Neuronal stem cell (in vitro differentiated cells): Measurements from ENCODE around the gene SLC22A23.

Experiments used
- DNase-seq: peaks from one replicate; pipeline ENCODE4 v3.0.0-alpha.2; 2013; ENCODE audit warnings: low spot score
- H2AFZ ChIP-seq: one replicate; pipeline ENCODE4 v1.6.1; 2013; ENCODE audit warnings: mild to moderate bottlenecking, low read length, inconsistent platforms
- H2AK5ac ChIP-seq: 2 replicates; pipeline ENCODE4 v1.6.1; 2013; ENCODE audit warnings: low read depth, mild to moderate bottlenecking, inconsistent platforms, low read length, moderate library complexity, mixed read lengths
- H2BK120ac ChIP-seq: 2 replicates; pipeline ENCODE4 v1.6.1; 2013; ENCODE audit warnings: low read depth, mild to moderate bottlenecking, inconsistent platforms, low read length, moderate library complexity, mixed read lengths
- H2BK12ac ChIP-seq: one replicate; pipeline ENCODE4 v1.6.1; 2013; ENCODE audit warnings: low read length, inconsistent platforms
- H2BK15ac ChIP-seq: 2 replicates; pipeline ENCODE4 v1.6.1; 2013; ENCODE audit warnings: mild to moderate bottlenecking, low read length, inconsistent platforms, mixed read lengths
- H2BK5ac ChIP-seq: one replicate; pipeline ENCODE4 v1.6.1; 2013; ENCODE audit warnings: inconsistent platforms, mild to moderate bottlenecking, low read length, moderate library complexity
- H3K14ac ChIP-seq: one replicate; pipeline ENCODE4 v1.6.1; 2013; ENCODE audit warnings: low read length, inconsistent platforms
- H3K18ac ChIP-seq: 2 replicates; pipeline ENCODE4 v1.6.1; 2013; ENCODE audit warnings: low read length, inconsistent platforms
- H3K23ac ChIP-seq: 2 replicates; pipeline ENCODE4 v1.6.1; 2013; ENCODE audit warnings: low read depth, mild to moderate bottlenecking, mixed read lengths, low read length, inconsistent platforms; ENCODE audit not compliant: poor library complexity
- H3K27ac ChIP-seq: replicated peaks from 3 replicates; pipeline ENCODE4 v1.5.1; 2013; ENCODE audit warnings: low read length, inconsistent platforms
- H3K27me3 ChIP-seq, 3 experiments: 2 replicates each; pipeline ENCODE4 v1.6.1; 2013; ENCODE audit warnings: low read length in 3 of 3, mild to moderate bottlenecking in 2 of 3, inconsistent platforms in 1 of 3, low read depth in 1 of 3, mixed read lengths in 1 of 3, moderate library complexity in 1 of 3; ENCODE audit not compliant: control insufficient read depth in 3 of 3, insufficient read depth in 3 of 3
- H3K36me3 ChIP-seq, 2 donors: replicated peaks in 1 of 2; 2 replicates each; pipeline ENCODE4 v1.6.1; 2013; ENCODE audit warnings: low read length in 2 of 2; ENCODE audit not compliant: control insufficient read depth in 2 of 2, insufficient read depth in 2 of 2
- H3K4ac ChIP-seq: 2 replicates; pipeline ENCODE4 v1.6.1; 2013; ENCODE audit warnings: inconsistent platforms, mild to moderate bottlenecking, low read length, moderate library complexity
- H3K4me1 ChIP-seq, 2 donors: 1 replicate in 1 of 2; 2 replicates in 1 of 2; pipeline ENCODE4 v1.6.1; 2013; ENCODE audit warnings: low read length in 2 of 2, low read depth in 1 of 2; ENCODE audit not compliant: control insufficient read depth in 2 of 2, insufficient read depth in 1 of 2
- H3K4me2 ChIP-seq: one replicate; pipeline ENCODE4 v1.6.1; 2013; ENCODE audit warnings: mild to moderate bottlenecking, low read length, inconsistent platforms; ENCODE audit not compliant: insufficient read depth, poor library complexity, severe bottlenecking
- H3K4me3 ChIP-seq, 2 donors: 2 replicates each; pipeline ENCODE4 v1.5.1; 2013; ENCODE audit warnings: low read length in 2 of 2, mild to moderate bottlenecking in 2 of 2, inconsistent platforms in 1 of 2, moderate library complexity in 1 of 2
- H3K79me1 ChIP-seq: one replicate; pipeline ENCODE4 v1.6.1; 2013; ENCODE audit warnings: low read depth, mild to moderate bottlenecking, inconsistent platforms, low read length, moderate library complexity
- H3K9ac ChIP-seq: one replicate; pipeline ENCODE4 v1.6.1; 2013; ENCODE audit warnings: mild to moderate bottlenecking, low read depth, low read length, inconsistent platforms; ENCODE audit not compliant: poor library complexity
- H3K9me3 ChIP-seq, 2 donors: replicated peaks in 1 of 2; 2 replicates each; pipeline versions ENCODE3 to v1.6.1; 2013; ENCODE audit warnings: low read length in 2 of 2, mild to moderate bottlenecking in 2 of 2, inconsistent platforms in 1 of 2, low read depth in 1 of 2, mixed read lengths in 1 of 2, moderate library complexity in 1 of 2; ENCODE audit not compliant: control insufficient read depth in 2 of 2, insufficient read depth in 1 of 2
- H4K8ac ChIP-seq: one replicate; pipeline ENCODE4 v1.6.1; 2013; ENCODE audit warnings: low read depth, mild to moderate bottlenecking, inconsistent platforms, low read length, moderate library complexity
- H4K91ac ChIP-seq: one replicate; pipeline ENCODE4 v1.6.1; 2013; ENCODE audit warnings: low read length, low read depth, mild to moderate bottlenecking, inconsistent platforms; ENCODE audit not compliant: poor library complexity
- WGBS, 2 donors: extraction: QIAGEN DNeasy Blood & Tissue Kit; methylation state at CpG; one replicate each; pipeline ENCODE4 v1.1.7; 2013; ENCODE audit warnings: missing lambda C conversion rate in 2 of 2, mixed read lengths in 1 of 2; ENCODE audit not compliant: insufficient read length in 2 of 2, insufficient replicate concordance in 1 of 2; ENCODE audit errors: extremely low coverage in 2 of 2; 5-methylcytosine and 5-hydroxymethylcytosine counted together

Gene SLC22A23

DNA sequence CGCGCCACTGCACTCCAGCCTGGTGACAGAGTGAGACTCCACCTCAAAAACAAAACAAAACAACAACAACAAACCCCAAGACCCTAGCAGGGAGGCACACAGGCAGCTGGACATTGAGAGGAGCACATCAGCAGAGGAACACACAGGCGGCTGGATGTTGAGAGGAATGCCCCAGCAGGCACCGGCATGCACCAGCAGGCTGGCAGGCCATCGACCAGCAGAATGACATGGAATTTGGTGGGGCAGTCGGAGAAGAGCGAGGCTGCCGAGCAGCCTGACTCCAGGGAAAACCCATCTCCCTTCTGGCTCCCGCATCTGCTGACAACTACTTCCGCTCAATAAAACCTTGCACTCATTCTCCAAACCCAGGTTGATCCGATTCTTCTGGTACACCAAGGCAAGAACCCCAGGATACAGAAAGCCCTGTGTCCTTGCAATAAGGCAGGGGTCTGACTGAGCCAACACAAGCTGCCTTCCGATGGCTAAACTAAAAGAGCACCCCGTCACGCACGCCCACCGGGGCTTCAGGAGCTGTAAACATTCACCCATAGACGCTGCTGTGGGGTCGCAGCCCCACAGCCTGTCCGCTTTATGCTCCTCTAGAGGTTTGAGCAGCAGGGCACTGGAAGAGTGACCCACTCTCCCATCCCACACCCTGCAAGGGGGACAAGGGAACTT, 60.2 kb downstream of the SLC22A23 start:
- Histone ChIP-seq H3K18ac (peak overlapping the region; percentile 67), H3K36me3 (no peaks in the 10 kb centered on the region), H3K9ac (no peak overlapping the region), H2BK5ac (no peak overlapping the region), H2BK12ac (no peak overlapping the region), H3K27me3 (no peaks in the 10 kb centered on the region), H3K4ac (no peak overlapping the region), H3K9me3 (no peaks in the 10 kb centered on the region), H3K79me1 (no peaks in the 10 kb centered on the region), H2AK5ac (no peak overlapping the region), H3K23ac (no peak overlapping the region), H2AFZ (no peak overlapping the region), H2BK120ac (no peak overlapping the region), H3K4me1 (peaks cover 9 to 30% of the 10 kb centered on the region in 2 donors), H3K4me2 (no peak overlapping the region), H4K8ac (no peak overlapping the region), H3K14ac (no peak overlapping the region), H4K91ac (no peak overlapping the region), H3K4me3 (no peak overlapping the region), H2BK15ac (no peak overlapping the region), H3K27ac (no peak overlapping the region)
- no peak for DNase-seq
- WGBS, 2 donors: no CpG with 5 or more reads among the region's 19 CpGs

DNA sequence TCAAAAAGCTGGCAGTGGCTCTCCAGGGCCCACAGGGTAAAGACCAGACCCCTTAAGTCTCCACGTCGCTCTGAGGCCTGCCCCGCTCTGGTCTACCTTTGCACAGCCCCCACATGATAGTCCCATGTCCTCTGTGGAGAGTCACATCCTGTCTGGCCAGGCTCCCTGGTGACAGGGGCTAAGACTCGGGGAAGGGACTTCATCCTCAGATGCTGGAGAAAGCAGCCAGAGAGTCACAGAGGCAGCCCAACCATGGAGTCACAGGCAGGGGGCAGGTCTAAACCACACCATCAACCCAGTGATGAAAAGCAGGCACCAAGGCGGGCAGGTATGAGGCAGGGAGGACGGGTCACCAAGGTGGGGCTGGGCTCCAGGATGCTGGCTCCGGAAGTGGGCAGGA, 62.2 kb downstream of the SLC22A23 start:
- H2AFZ ChIP-seq: no peak overlapping the region
- no peak overlapping the region for H3K4ac ChIP-seq
- no peaks in the 10 kb centered on the region for H3K27me3 ChIP-seq
- H4K91ac ChIP-seq: no peak overlapping the region
- no peak overlapping the region for H3K23ac ChIP-seq
- no peak overlapping the region for H2BK12ac ChIP-seq
- H3K4me1 ChIP-seq: peaks cover 9 to 30% of the 10 kb centered on the region in 2 donors
- H2BK15ac ChIP-seq: no peak overlapping the region
- no peak overlapping the region for H2AK5ac ChIP-seq
- no peaks in the 10 kb centered on the region for H3K36me3 ChIP-seq
- no peaks in the 10 kb centered on the region for H3K79me1 ChIP-seq
- H3K18ac ChIP-seq: no peak overlapping the region
- no peak overlapping the region for H3K9ac ChIP-seq
- H4K8ac ChIP-seq: no peak overlapping the region
- no CpG with 5 or more reads among the region's 7 CpGs for WGBS, 2 donors
- H3K14ac ChIP-seq: no peak overlapping the region
- no peak for DNase-seq
- H3K4me2 ChIP-seq: no peak overlapping the region
- H2BK120ac ChIP-seq: no peak overlapping the region
- H2BK5ac ChIP-seq: no peak overlapping the region
- no peaks in the 10 kb centered on the region for H3K9me3 ChIP-seq
- H3K4me3 ChIP-seq: no peak overlapping the region
- H3K27ac ChIP-seq: no peak overlapping the region

DNA sequence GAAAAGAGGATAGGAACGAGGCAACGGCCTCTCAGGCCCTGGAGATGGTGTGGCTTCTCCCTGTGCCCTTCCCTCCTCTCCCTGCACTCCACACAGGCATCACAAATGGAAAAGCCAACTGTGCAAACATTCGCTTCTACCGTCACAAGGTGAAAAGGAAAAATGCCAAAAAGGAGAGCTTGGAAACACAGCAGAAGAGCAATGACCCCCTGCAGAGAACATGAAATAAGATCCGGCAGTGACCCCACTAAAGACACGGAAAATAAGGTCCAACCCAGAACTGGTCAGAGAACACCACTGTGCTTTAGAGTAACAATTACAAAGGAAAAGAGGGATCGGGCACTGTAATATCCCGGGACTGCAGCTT, 63.0 kb downstream of the SLC22A23 start:
- Histone ChIP-seq H3K4me1 (peaks cover 12 to 27% of the 10 kb centered on the region in 2 donors), H2AFZ (no peak overlapping the region), H3K9ac (no peak overlapping the region), H3K18ac (no peak overlapping the region), H3K4me3 (no peak overlapping the region), H2BK5ac (no peak overlapping the region), H2BK120ac (no peak overlapping the region), H3K9me3 (no peaks in the 10 kb centered on the region), H4K91ac (no peak overlapping the region), H2BK15ac (no peak overlapping the region), H3K14ac (no peak overlapping the region), H2AK5ac (no peak overlapping the region), H3K79me1 (no peaks in the 10 kb centered on the region), H3K36me3 (no peaks in the 10 kb centered on the region), H3K4me2 (no peak overlapping the region), H4K8ac (no peak overlapping the region), H2BK12ac (no peak overlapping the region), H3K23ac (no peak overlapping the region), H3K4ac (no peak overlapping the region), H3K27ac (no peak overlapping the region), H3K27me3 (no peaks in the 10 kb centered on the region)
- no CpG with 5 or more reads among the region's 8 CpGs for WGBS, 2 donors
- DNase-seq: no peak

DNA sequence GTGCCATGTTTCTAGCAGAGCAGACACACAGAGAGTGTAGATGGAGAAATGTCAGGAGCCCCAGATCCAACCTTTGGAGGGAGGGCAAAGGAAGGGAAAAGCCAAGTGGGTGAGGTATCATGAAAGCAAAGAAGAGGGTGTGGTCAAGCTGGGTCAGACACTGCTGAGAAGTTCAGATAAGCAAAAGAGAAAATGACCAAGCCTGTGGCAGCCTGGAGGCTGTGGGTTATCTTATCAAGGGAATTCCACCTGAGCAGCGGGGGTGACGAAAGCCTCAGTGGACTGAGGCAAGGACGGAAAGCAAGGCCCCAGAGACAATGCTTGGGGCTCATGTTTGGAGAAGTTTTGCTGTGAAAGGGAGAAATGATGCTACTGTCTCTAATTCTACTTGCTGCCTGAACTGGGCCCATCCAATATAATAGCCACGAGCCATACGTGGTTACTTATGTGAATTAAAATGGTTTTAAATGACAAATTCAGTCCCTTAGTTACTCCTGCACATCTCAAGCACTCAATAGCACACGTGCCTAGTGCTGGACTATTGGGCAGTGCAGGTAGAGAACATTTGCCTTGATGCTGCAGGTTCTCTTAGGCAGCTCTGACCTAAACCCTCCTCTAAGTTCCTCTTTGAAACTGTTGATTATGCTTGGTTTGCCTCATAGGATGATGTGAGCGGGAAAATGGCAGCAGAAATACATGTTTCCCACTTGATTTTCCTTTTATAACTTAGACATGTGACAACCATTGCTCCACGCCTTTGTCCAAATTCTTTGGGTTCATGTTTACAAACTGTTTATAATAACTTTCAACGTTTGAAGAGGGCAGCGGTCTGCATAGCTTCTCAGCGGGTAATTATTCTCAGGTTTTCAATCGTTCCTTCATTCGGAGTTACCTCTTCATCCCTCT, 63.7 kb downstream of the SLC22A23 start:
- Histone ChIP-seq H3K18ac (no peak overlapping the region), H3K27ac (no peak overlapping the region)
- no peak for DNase-seq

More for the DNA sequence above, 63.7 kb downstream of the SLC22A23 start:
- Histone ChIP-seq H2AK5ac (no peak overlapping the region), H3K9ac (no peak overlapping the region), H2AFZ (no peak overlapping the region), H3K4me1 (peaks cover 10 to 22% of the 10 kb centered on the region in 2 donors), H4K8ac (no peak overlapping the region), H3K9me3 (peaks cover 0 to 1% of the 10 kb centered on the region in 2 donors), H3K4me3 (no peak overlapping the region), H3K27me3 (no peaks in the 10 kb centered on the region), H3K79me1 (no peaks in the 10 kb centered on the region), H3K4me2 (no peak overlapping the region), H3K4ac (no peak overlapping the region), H2BK15ac (no peak overlapping the region), H3K14ac (no peak overlapping the region), H2BK120ac (no peak overlapping the region), H2BK12ac (no peak overlapping the region), H4K91ac (no peak overlapping the region), H3K36me3 (no peaks in the 10 kb centered on the region), H2BK5ac (no peak overlapping the region), H3K23ac (no peak overlapping the region)
- no CpG with 5 or more reads among the region's 13 CpGs for WGBS, 2 donors
